Body of pancreas (tissue), 4 donors: Measurements from ENCODE around the gene GFOD1. TPM values are rescaled to one million over a fixed set of nuclear protein-coding genes. Genes with fewer than 3 reads are reported as not detected.

ENCODE experiments used
- ATAC-seq: fragments of 150-250 bp; one replicate; pipeline ENCODE4 v1.9.1; 2016
- DNase-seq, 4 donors: peaks; one replicate each; pipeline ENCODE4 v3.0.0-alpha.2; 2019
- H3K27ac ChIP-seq, 4 donors: fragments of 200-600 bp; sonication (generic); 1 replicate in 3 of 4; 2 replicates in 1 of 4; pipeline versions ENCODE4 v1.5.1 to v1.6.1; 2016 to 2019; ENCODE audit warnings: mild to moderate bottlenecking in 1 of 4, mixed read lengths in 1 of 4, moderate library complexity in 1 of 4
- H3K27me3 ChIP-seq, 2 donors: fragments of 200-600 bp; sonication (generic); one replicate each; pipeline ENCODE4 v1.6.0; 2016; ENCODE audit warnings: mild to moderate bottlenecking in 1 of 2
- H3K36me3 ChIP-seq, 2 donors: fragments of 200-600 bp; sonication (generic); replicated peaks in 1 of 2; 2 replicates each; pipeline ENCODE4 v1.5.1; 2016; ENCODE audit warnings: low read depth in 2 of 2; ENCODE audit not compliant: insufficient read depth in 1 of 2
- H3K4me1 ChIP-seq: fragments of 200-600 bp; sonication (generic); one replicate; pipeline ENCODE4 v1.6.0; 2016
- H3K4me3 ChIP-seq, 2 donors: fragments of 200-600 bp; sonication (generic); 1 replicate in 1 of 2; 2 replicates in 1 of 2; pipeline ENCODE4 v1.5.1; 2016 to 2019
- H3K9me3 ChIP-seq, 3 donors: fragments of 200-600 bp; sonication (generic); 1 replicate in 2 of 3; 2 replicates in 1 of 3; pipeline ENCODE4 v1.5.1; 2016
- CTCF ChIP-seq, 7 experiments: fragments of 450-650 bp in 4 of 7; fragments of 200-600 bp in 3 of 7; sonication (generic) in 3 of 7; IDR thresholded peaks; one replicate each; pipeline ENCODE4 v1.5.1; 2016 to 2019; ENCODE audit warnings: antibody characterized with exemption in 7 of 7
- POLR2A ChIP-seq, 3 donors: fragments of 450-650 bp; IDR thresholded peaks; one replicate each; pipeline ENCODE4 v1.6.1; 2016; ENCODE audit warnings: antibody characterized with exemption in 3 of 3, mild to moderate bottlenecking in 2 of 3
- WGBS, 2 donors: methylation state at CpG; one replicate each; pipeline ENCODE4 v1.1.5; 2017; 5-methylcytosine and 5-hydroxymethylcytosine counted together
- intact Hi-C: fragments of 100-400 bp; cut with DNase I; formaldehyde crosslinking; loops from one replicate; pipeline ENCODE4 v1.15.1; 2023
- total RNA-seq, 2 donors: library from RNA; depleted of rRNA; stranded (reverse); fragments of >200 nt; gene quantifications; one replicate each; pipeline ENCODE4 v1.1.0, GENCODE V29; 2016

The GFOD1 gene
- total RNA-seq, 2 donors from 2014 or later, result 4.3 to 5.2 TPM

- no peak overlapping the region for H3K27ac ChIP-seq
- H3K36me3 ChIP-seq, result peaks cover 6 to 36% of the 10 kb centered on the region in 2 donors
- 91% methylated on average over 5 of the region's 5 CpGs for WGBS, 2 donors
- DNase-seq, result no peak
- ATAC-seq, result no peak
- H3K4me1 ChIP-seq, result no peaks in the 10 kb centered on the region
- intact Hi-C loops, result no loop called here
- H3K27me3 ChIP-seq, result no peaks in the 10 kb centered on the region
- H3K4me3 ChIP-seq, result no peak overlapping the region
- TF ChIP-seq CTCF (IDR thresholded peaks at IDR 0.05) (no peak), POLR2A (IDR thresholded peaks at IDR 0.05) (no peak)
- no peaks in the 10 kb centered on the region for H3K9me3 ChIP-seq
Observed at GRCh38 chr6:13319891-13320564, 167.4 kb downstream of the GFOD1 start.

GRCh38 chr6:13318821-13319220, 168.6 kb downstream of the GFOD1 start:
- Histone ChIP-seq H3K9me3 (no peaks in the 10 kb centered on the region), H3K27ac (no peak overlapping the region), H3K4me3 (no peak overlapping the region), H3K27me3 (no peaks in the 10 kb centered on the region), H3K36me3 (peaks cover 6 to 36% of the 10 kb centered on the region in 2 donors), H3K4me1 (no peaks in the 10 kb centered on the region)
- ATAC-seq (no peak), DNase-seq (no peak)
- intact Hi-C loops, result no loop called here
- 80 to 91% methylated on average over 2 of the region's 2 CpGs for WGBS, 2 donors
- TF ChIP-seq CTCF (IDR thresholded peaks at IDR 0.05) (no peak), POLR2A (IDR thresholded peaks at IDR 0.05) (no peak)

GRCh38 chr6:13315896-13316295, 171.5 kb downstream of the GFOD1 start:
- intact Hi-C loops, result no loop called here
- Histone ChIP-seq H3K36me3 (peaks cover 6 to 32% of the 10 kb centered on the region in 2 donors), H3K9me3 (no peaks in the 10 kb centered on the region), H3K4me3 (no peak overlapping the region), H3K27ac (no peak overlapping the region), H3K4me1 (no peaks in the 10 kb centered on the region), H3K27me3 (no peaks in the 10 kb centered on the region)
- 95 to 96% methylated on average over 5 of the region's 5 CpGs for WGBS, 2 donors
- no peak for TF ChIP-seq CTCF (IDR thresholded peaks at IDR 0.05)
- no peak for TF ChIP-seq POLR2A (IDR thresholded peaks at IDR 0.05)
- no peak for ATAC-seq
- DNase-seq, result no peak

- Histone ChIP-seq H3K4me3 (no peak overlapping the region), H3K36me3 (peaks cover 1 to 25% of the 10 kb centered on the region in 2 donors), H3K4me1 (no peaks in the 10 kb centered on the region), H3K27me3 (no peaks in the 10 kb centered on the region), H3K9me3 (no peaks in the 10 kb centered on the region), H3K27ac (no peak overlapping the region)
- DNase-seq (no peak), ATAC-seq (no peak)
- intact Hi-C loops, result no loop called here
- TF ChIP-seq POLR2A (IDR thresholded peaks at IDR 0.05) (no peak), CTCF (IDR thresholded peaks at IDR 0.05) (no peak)
Observed at GRCh38 chr6:13314806-13315205, 172.6 kb downstream of the GFOD1 start.

GRCh38 chr6:13311155-13311554, 176.2 kb downstream of the GFOD1 start:
- intact Hi-C loops, result no loop called here
- no peaks in the 10 kb centered on the region for H3K27me3 ChIP-seq
- DNase-seq, result no peak
- no peak overlapping the region for H3K4me3 ChIP-seq
- ATAC-seq, result no peak
- 22 to 58% methylated on average over 1 of the region's 1 CpG for WGBS, 2 donors
- no peaks in the 10 kb centered on the region for H3K9me3 ChIP-seq
- TF ChIP-seq CTCF (IDR thresholded peaks at IDR 0.05) (no peak), POLR2A (IDR thresholded peaks at IDR 0.05) (no peak)
- H3K36me3 ChIP-seq, result peaks cover 0 to 10% of the 10 kb centered on the region in 2 donors
- no peak overlapping the region for H3K27ac ChIP-seq
- H3K4me1 ChIP-seq, result no peaks in the 10 kb centered on the region
